ENCODE measurements around the gene NADSYN1.
"Not testable (repeated sequence)": the region's sequence is repeated elsewhere in the genome, so short reads cannot be mapped to it uniquely, and the experiment has no call there.

NADSYN1 gene

GRCh38 chr11:71538666-71538990 lies 85.6 kb downstream of the NADSYN1 start:
- Histone ChIP-seq H3K9me3 (no peaks in the 10 kb centered on the region), H3K4me1 (ENCODE audit: control insufficient read depth in 1 of 2, insufficient read depth in 1 of 2, low read depth in 1 of 2, low read length in 1 of 2) (no peaks in the 10 kb centered on the region), H3K4me3 (ENCODE audit: low read depth in 1 of 2, low read length in 1 of 2) (no peak overlapping the region), H3K27me3 (no peaks in the 10 kb centered on the region), H3K36me3 (no peaks in the 10 kb centered on the region), H3K27ac (no peak overlapping the region)
- no peak for TF ChIP-seq CTCF (IDR thresholded peaks at IDR 0.05)

GRCh38 chr11:71539017-71539416 lies 86.0 kb downstream of the NADSYN1 start:
- TF ChIP-seq CTCF (IDR thresholded peaks at IDR 0.05), result no peak
- Histone ChIP-seq H3K36me3 (no peaks in the 10 kb centered on the region), H3K9me3 (no peaks in the 10 kb centered on the region), H3K27me3 (no peaks in the 10 kb centered on the region), H3K4me3 (ENCODE audit: low read depth in 1 of 2, low read length in 1 of 2) (no peak overlapping the region), H3K4me1 (ENCODE audit: control insufficient read depth in 1 of 2, insufficient read depth in 1 of 2, low read depth in 1 of 2, low read length in 1 of 2) (no peaks in the 10 kb centered on the region), H3K27ac (no peak overlapping the region)

- not testable (repeated sequence) for H3K27me3 ChIP-seq; H3K4me3 ChIP-seq (ENCODE audit: low read depth in 1 of 2, low read length in 1 of 2); H3K9me3 ChIP-seq; H3K36me3 ChIP-seq; H3K27ac ChIP-seq; H3K4me1 ChIP-seq (ENCODE audit: control insufficient read depth in 1 of 2, insufficient read depth in 1 of 2, low read depth in 1 of 2, low read length in 1 of 2)
Measured at GRCh38 chr11:71539971-71540370, 87.0 kb downstream of the NADSYN1 start.

DNA sequence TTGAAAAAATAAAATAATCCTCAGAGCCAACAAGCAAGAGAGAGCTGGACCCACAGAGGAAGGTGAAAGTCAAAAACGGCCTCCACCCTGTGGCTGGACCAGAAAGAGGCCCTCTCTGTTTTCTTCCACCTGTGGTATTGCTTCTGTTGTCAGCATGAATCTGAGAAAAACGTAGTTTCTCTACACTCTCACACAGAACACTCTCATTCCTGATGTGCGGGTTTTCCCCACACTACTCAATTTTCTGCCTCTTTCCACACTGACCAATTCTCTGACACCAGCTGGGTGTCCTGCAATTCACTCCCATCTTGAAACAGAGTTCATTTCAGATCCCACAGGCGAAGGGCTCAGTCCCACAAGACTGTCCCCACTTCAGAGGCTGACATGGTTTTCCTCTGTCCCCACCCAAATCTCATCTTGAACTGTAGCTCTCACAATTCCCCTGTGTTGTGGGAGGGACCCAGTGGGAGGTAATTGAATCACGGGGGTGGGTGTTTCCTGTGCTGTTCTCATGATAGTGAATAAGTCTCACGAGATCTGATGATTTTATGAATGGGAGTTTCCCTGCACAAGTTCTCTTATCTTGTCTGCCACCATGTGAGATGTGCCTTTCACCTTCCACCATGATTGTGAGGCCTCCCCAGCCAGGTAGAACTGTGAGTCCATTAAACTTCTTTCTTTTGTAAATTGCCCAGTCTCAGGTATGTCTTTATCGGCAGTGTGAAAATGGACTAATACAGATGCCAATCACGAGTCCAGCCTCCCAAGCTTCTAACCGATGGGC lies 87.7 kb downstream of the NADSYN1 start:
- H3K4me1 ChIP-seq (ENCODE audit: control insufficient read depth in 1 of 2, insufficient read depth in 1 of 2, low read depth in 1 of 2, low read length in 1 of 2); H3K9me3 ChIP-seq; H3K27ac ChIP-seq; H3K36me3 ChIP-seq; H3K27me3 ChIP-seq; H3K4me3 ChIP-seq (ENCODE audit: low read depth in 1 of 2, low read length in 1 of 2): not testable (repeated sequence)

GRCh38 chr11:71542382-71542781 lies 89.4 kb downstream of the NADSYN1 start:
- Histone ChIP-seq H3K9me3 (no peaks in the 10 kb centered on the region), H3K27ac (no peak overlapping the region), H3K27me3 (no peaks in the 10 kb centered on the region), H3K36me3 (no peaks in the 10 kb centered on the region), H3K4me3 (ENCODE audit: low read depth in 1 of 2, low read length in 1 of 2) (no peak overlapping the region), H3K4me1 (ENCODE audit: control insufficient read depth in 1 of 2, insufficient read depth in 1 of 2, low read depth in 1 of 2, low read length in 1 of 2) (no peaks in the 10 kb centered on the region)
- no peak for TF ChIP-seq CTCF (IDR thresholded peaks at IDR 0.05)

DNA sequence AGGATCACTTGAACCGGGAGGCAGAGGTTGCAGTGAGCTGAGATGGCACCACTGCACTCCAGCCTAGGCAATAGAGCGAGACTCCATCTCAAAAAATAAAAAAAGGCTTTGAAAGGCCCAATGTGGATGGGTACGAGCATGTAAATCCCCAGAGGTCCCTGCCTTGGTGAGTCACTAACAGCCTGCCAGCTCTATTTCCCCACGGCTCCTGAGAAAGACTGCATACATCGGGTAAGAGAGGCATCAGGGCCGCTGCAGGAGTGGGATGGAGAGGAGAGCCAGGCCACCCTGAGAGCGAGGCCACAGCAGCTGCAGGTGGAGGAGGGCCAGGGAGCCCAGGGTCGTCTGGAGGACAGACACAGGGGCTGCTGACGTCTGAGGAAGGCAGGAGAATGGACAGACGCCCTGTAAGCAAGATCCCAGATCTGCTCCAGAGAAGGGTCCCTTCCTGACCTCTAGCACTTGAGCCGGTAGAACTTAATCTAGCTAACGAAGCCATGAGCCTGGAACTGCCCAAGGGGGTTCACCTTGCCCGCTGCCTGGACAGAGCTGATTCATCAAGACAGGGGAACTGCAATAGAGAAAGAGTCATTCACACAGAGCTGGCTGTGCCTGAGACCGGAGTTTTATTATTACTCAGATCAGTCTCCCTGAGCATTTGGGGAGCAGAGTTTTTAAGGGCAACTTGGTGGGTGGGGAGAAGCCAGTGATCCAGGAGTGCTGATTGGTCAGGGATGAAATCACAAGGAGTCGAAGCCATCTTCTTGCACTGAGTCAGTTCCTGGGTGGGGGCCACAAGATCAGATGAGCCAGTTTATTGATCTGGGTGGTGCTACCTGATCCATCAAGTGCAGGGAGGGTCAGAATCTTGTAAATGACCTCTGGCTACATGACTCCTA lies 90.1 kb downstream of the NADSYN1 start:
- Histone ChIP-seq H3K27ac (no peak overlapping the region), H3K4me3 (ENCODE audit: low read depth in 1 of 2, low read length in 1 of 2) (no peak overlapping the region), H3K27me3 (no peaks in the 10 kb centered on the region), H3K36me3 (no peaks in the 10 kb centered on the region), H3K9me3 (no peaks in the 10 kb centered on the region), H3K4me1 (ENCODE audit: control insufficient read depth in 1 of 2, insufficient read depth in 1 of 2, low read depth in 1 of 2, low read length in 1 of 2) (no peaks in the 10 kb centered on the region)
- TF ChIP-seq CTCF (IDR thresholded peaks at IDR 0.05), result no peak
